NCI-H2029 treated with DMSO at 0.1 percent for 48 hours (cell line): Measurements from ENCODE around the gene ZBTB40.

Experiments used
- DNase-seq: peaks from one replicate; lab custom pipeline; 2025; lab: John Stamatoyannopoulos, UW

The ZBTB40 gene

GRCh38 chr1:22451702-22452480 is at the start of gene ZBTB40:
TSS of gene ZBTB40 (plus strand) at chr1:22451851. CDS start at chr1:22489949, 38,098 bp downstream.
- peak; percentile 98 for DNase-seq

GRCh38 chr1:22402356-22403053 is 49.1 kb upstream of the ZBTB40 start:
- no peak for DNase-seq

- DNase-seq = no peak
Measured at GRCh38 chr1:22404486-22404885, 47.2 kb upstream of the ZBTB40 start.

- no peak for DNase-seq
Measured at GRCh38 chr1:22406722-22407495, 44.7 kb upstream of the ZBTB40 start.

- no peak for DNase-seq
Measured at GRCh38 chr1:22408230-22408629, 43.4 kb upstream of the ZBTB40 start.

GRCh38 chr1:22410401-22410800 is 41.2 kb upstream of the ZBTB40 start:
- no peak for DNase-seq

GRCh38 chr1:22410928-22411495 is 40.6 kb upstream of the ZBTB40 start:
- no peak for DNase-seq

- DNase-seq = no peak
Measured at GRCh38 chr1:22411589-22411988, 40.1 kb upstream of the ZBTB40 start.

GRCh38 chr1:22412932-22413727 is 38.5 kb upstream of the ZBTB40 start:
- no peak for DNase-seq

- peak; percentile 47 for DNase-seq
Measured at GRCh38 chr1:22413799-22414198, 37.9 kb upstream of the ZBTB40 start.

GRCh38 chr1:22414244-22414751 is 37.4 kb upstream of the ZBTB40 start:
- DNase-seq = peak; percentile 89

GRCh38 chr1:22415489-22415888 is 36.2 kb upstream of the ZBTB40 start:
- no peak for DNase-seq

GRCh38 chr1:22416555-22417454 is 34.8 kb upstream of the ZBTB40 start:
- peak; percentile 37 for DNase-seq

- DNase-seq = no peak
Measured at GRCh38 chr1:22417466-22417865, 34.2 kb upstream of the ZBTB40 start.

- no peak for DNase-seq
Measured at GRCh38 chr1:22418312-22418711, 33.3 kb upstream of the ZBTB40 start.

GRCh38 chr1:22418933-22419382 is 32.7 kb upstream of the ZBTB40 start:
- no peak for DNase-seq

GRCh38 chr1:22420455-22421053 is 31.1 kb upstream of the ZBTB40 start:
- DNase-seq = peak; percentile 74

- DNase-seq = no peak
Measured at GRCh38 chr1:22426781-22427180, 24.9 kb upstream of the ZBTB40 start.

GRCh38 chr1:22428672-22429071 is 23.0 kb upstream of the ZBTB40 start:
- DNase-seq = peak; percentile 73

GRCh38 chr1:22431965-22432364 is 19.7 kb upstream of the ZBTB40 start:
- DNase-seq = no peak
